ENCODE data around the gene ITGAL. TPM values are rescaled to one million over a fixed set of nuclear protein-coding genes. Genes with fewer than 3 reads are reported as not detected.
"Not testable (repeated sequence)": the region's sequence is repeated elsewhere in the genome, so short reads cannot be mapped to it uniquely, and the experiment has no call there.

Gene ITGAL
- total and polyA plus RNA-seq, 2 experiments from 2014 or later, result not detected

DNA sequence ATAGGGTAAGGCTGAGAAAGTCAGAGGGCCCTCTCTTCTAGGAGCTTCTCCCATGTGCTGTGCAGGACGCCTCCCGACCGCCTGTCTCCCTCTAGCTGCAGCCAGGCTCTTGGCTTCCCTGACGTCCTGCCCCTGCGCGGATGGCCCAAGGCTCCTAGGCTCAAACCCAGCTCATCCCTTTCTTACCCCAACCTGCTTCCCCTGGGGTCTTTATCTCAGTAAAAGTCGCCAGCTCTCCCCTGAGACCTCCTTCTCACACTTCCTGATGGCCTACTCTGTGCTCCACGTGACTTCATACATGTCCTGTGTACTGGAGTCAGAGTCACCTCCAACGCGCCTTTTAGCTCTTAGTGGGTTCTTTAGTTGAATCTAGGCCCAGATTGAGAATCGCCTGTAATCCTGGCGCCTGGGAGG is 63.2 kb downstream of the ITGAL start:
- DNase-seq (ENCODE audit: low read depth in 1 of 2, low spot score in 1 of 2), result peak; percentile 75 to 83

GRCh38 chr16:30536391-30537024 is 64.0 kb downstream of the ITGAL start:
- H3K4me1 ChIP-seq (ENCODE audit: low read depth), result peaks cover 22% of the 10 kb centered on the region
- not testable (repeated sequence) for DNase-seq (ENCODE audit: low read depth in 1 of 2, low spot score in 1 of 2)

More for the DNA sequence above, 63.2 kb downstream of the ITGAL start:
- Histone ChIP-seq H3K4me1 (ENCODE audit: low read depth) (peaks cover 16% of the 10 kb centered on the region), H3K9me3 (ENCODE audit: low read depth) (no peaks in the 10 kb centered on the region), H3K36me3 (no peaks in the 10 kb centered on the region), H3K27me3 (no peaks in the 10 kb centered on the region), H3K4me3 (peak overlapping the region; percentile 48), H3K27ac (peak overlapping the region; percentile 87)
- TF ChIP-seq CTCF (IDR thresholded peaks at IDR 0.05; ENCODE audit: low read depth, low read length), result peak; percentile 78

DNA sequence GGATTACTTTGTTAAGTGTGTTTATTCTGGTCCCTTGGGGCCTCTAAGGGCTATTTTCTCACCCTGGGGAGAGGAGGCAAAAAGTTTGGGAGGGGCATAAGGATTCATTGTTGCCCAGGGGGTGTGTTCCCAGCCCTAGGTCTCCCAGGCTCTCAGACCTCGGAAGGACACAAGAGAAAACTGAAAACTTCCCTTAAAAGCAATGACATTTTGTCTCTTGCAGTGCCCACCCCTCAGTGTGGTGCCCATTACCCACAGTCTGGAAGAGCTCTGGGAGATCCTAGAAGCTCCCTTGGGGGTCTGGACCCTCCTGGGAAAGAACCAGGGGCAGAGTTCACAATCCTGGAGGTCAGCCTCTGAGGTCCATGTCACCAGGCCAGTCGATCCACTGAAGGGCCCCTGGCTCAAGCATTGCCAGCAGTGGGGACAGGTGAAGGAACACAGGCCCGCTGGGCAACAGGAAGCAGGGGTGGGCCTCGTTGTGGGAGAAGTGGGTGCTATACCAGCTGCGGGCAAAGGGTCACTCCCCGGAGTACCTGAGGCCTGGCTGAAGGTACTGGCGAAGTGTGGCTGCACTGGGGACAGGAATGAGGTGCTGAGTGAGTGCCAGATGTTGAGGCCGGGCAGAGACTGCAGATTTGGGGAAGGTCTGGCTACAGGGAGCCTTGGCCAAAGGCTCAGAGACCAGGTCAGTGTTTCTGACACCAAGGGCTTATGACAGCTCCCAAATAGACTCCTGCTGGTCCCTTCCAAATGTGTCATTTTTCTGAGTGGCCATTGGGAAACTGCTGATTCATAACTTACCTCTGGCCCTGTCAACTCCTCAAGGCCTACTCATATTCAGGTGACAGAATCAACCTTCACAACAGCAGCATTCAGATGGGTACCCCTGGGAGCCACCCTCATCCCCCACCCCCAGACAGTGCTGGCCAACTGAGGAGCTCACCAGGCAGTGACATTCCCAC is 66.7 kb downstream of the ITGAL start:
- peak in 1 of 2 donors; percentile 65 for DNase-seq (ENCODE audit: low read depth in 1 of 2, low spot score in 1 of 2)
- Histone ChIP-seq H3K4me1 (ENCODE audit: low read depth) (peaks cover 48% of the 10 kb centered on the region), H3K27me3 (no peaks in the 10 kb centered on the region), H3K4me3 (no peak overlapping the region), H3K36me3 (no peaks in the 10 kb centered on the region), H3K27ac (peak overlapping the region; percentile 96), H3K9me3 (ENCODE audit: low read depth) (no peaks in the 10 kb centered on the region)
- no peak for TF ChIP-seq CTCF (IDR thresholded peaks at IDR 0.05; ENCODE audit: low read depth, low read length)

More at GRCh38 chr16:30536391-30537024, 64.0 kb downstream of the ITGAL start:
- not testable (repeated sequence) for H3K36me3 ChIP-seq; H3K4me3 ChIP-seq; H3K27me3 ChIP-seq; H3K27ac ChIP-seq; H3K9me3 ChIP-seq (ENCODE audit: low read depth)

DNA sequence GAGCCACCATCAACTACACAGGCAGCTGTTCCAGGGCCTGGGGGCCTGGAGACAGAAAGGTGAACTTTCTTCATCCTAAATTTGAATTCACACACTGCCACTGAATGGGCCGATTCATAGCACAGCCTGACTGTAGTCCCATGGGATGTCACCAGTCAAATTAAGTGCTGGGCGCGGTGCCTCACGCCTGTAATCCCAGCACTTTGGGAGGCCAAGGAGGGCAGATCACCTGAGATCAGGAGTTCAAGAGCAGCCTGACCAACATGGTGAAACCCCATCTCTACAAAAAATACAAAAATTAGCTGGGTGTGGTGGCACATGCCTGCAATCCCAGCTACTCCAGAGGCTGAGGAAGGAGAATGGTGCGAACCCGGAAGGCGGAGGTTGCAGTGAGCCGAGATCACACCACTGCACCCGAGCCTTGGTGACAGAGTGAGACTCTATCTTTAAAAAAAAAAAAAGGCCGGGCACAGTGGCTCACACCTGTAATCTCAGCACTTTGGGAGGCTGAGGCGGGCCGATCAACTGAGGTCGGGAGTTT is 67.5 kb downstream of the ITGAL start:
- H3K27me3 ChIP-seq; H3K4me3 ChIP-seq; DNase-seq (ENCODE audit: low read depth in 1 of 2, low spot score in 1 of 2); H3K36me3 ChIP-seq; H3K9me3 ChIP-seq (ENCODE audit: low read depth): not testable (repeated sequence)
- peaks cover 56% of the 10 kb centered on the region for H3K4me1 ChIP-seq (ENCODE audit: low read depth)
- peak overlapping the region; percentile 96 for H3K27ac ChIP-seq

GRCh38 chr16:30540916-30541464 is 68.4 kb downstream of the ITGAL start:
- H3K9me3 ChIP-seq (ENCODE audit: low read depth); DNase-seq (ENCODE audit: low read depth in 1 of 2, low spot score in 1 of 2); H3K4me3 ChIP-seq; H3K36me3 ChIP-seq; H3K27me3 ChIP-seq: not testable (repeated sequence)
- peak overlapping the region; percentile 96 for H3K27ac ChIP-seq
- peaks cover 58% of the 10 kb centered on the region for H3K4me1 ChIP-seq (ENCODE audit: low read depth)

GRCh38 chr16:30541502-30542329 is 69.2 kb downstream of the ITGAL start:
- peak; percentile 59 to 75 for DNase-seq (ENCODE audit: low read depth in 1 of 2, low spot score in 1 of 2)
- no peak for TF ChIP-seq CTCF (IDR thresholded peaks at IDR 0.05; ENCODE audit: low read depth, low read length)
- Histone ChIP-seq H3K4me1 (ENCODE audit: low read depth) (peaks cover 58% of the 10 kb centered on the region), H3K27ac (peak overlapping the region; percentile 96), H3K9me3 (ENCODE audit: low read depth) (no peaks in the 10 kb centered on the region), H3K27me3 (no peaks in the 10 kb centered on the region), H3K4me3 (no peak overlapping the region), H3K36me3 (no peaks in the 10 kb centered on the region)

All from cardiac muscle cell (in vitro differentiated cells and primary cell).